GM23338 (cell line): ENCODE measurements around the gene GPSM1. TPM values are rescaled to one million over a fixed set of nuclear protein-coding genes. Genes with fewer than 3 reads are reported as not detected.
A peak's percentile ranks its signal among the peaks of the same experiment; 100 is the strongest.

Experiments used
- ATAC-seq: fragments of 200-7000 bp; cut with Tn5 transposase; 3 replicates; pipeline ENCODE4 v1.9.1; 2020
- DNase-seq: peaks from one replicate; pipeline ENCODE4 v3.0.0-alpha.2; 2015; ENCODE audit warnings: low spot score
- H2AFZ ChIP-seq: fragments of 200-600 bp; sonication (generic); 2 replicates; pipeline ENCODE4 v1.8.0; 2016; ENCODE audit warnings: antibody characterized with exemption, mild to moderate bottlenecking, moderate library complexity
- H3F3A ChIP-seq: fragments of 200-600 bp; sonication (generic); replicated peaks from 2 replicates; pipeline ENCODE4 v1.8.0; 2017; ENCODE audit warnings: antibody characterized with exemption, mixed run types, low read depth
- H3K27ac ChIP-seq: fragments of 200-600 bp; sonication (generic); 2 replicates; pipeline ENCODE4 v1.6.1; 2016; ENCODE audit warnings: low read depth
- H3K27me3 ChIP-seq: fragments of 200-600 bp; sonication (generic); 2 replicates; pipeline ENCODE4 v1.8.0; 2016; ENCODE audit warnings: mild to moderate bottlenecking, mixed run types, moderate library complexity; ENCODE audit not compliant: insufficient read depth
- H3K36me3 ChIP-seq: fragments of 200-600 bp; sonication (generic); 2 replicates; pipeline ENCODE4 v1.8.0; 2016; ENCODE audit warnings: mild to moderate bottlenecking; ENCODE audit not compliant: insufficient read depth
- H3K4me1 ChIP-seq: fragments of 200-600 bp; sonication (generic); 2 replicates; pipeline ENCODE4 v1.8.0; 2016; ENCODE audit warnings: mild to moderate bottlenecking, moderate library complexity; ENCODE audit not compliant: insufficient read depth
- H3K4me2 ChIP-seq: fragments of 200-600 bp; sonication (generic); 2 replicates; pipeline ENCODE4 v1.7.1; 2017; ENCODE audit warnings: mixed run types
- H3K4me3 ChIP-seq: fragments of 200-600 bp; sonication (generic); 2 replicates; pipeline ENCODE4 v1.6.1; 2016; ENCODE audit warnings: mixed run types
- H3K79me2 ChIP-seq: fragments of 200-600 bp; sonication (generic); replicated peaks from 2 replicates; pipeline ENCODE4 v1.8.0; 2017; ENCODE audit warnings: mild to moderate bottlenecking; ENCODE audit not compliant: insufficient read depth
- H3K9me2 ChIP-seq: fragments of 200-600 bp; sonication (generic); 2 replicates; pipeline ENCODE4 v1.8.0; 2017; ENCODE audit not compliant: insufficient read depth
- H4K20me1 ChIP-seq: fragments of 200-600 bp; sonication (generic); replicated peaks from 2 replicates; pipeline ENCODE4 v1.8.0; 2017; ENCODE audit warnings: mild to moderate bottlenecking; ENCODE audit not compliant: insufficient read depth
- H3K27ac Mint-ChIP-seq: 2 replicates; pipeline ENCODE4 v1.8.0; 2020; ENCODE audit warnings: inconsistent platforms, mild to moderate bottlenecking, moderate library complexity, mixed read lengths
- H3K27me3 Mint-ChIP-seq: 3 replicates; pipeline ENCODE4 v1.8.0; 2022; ENCODE audit warnings: low read depth, mild to moderate bottlenecking, moderate library complexity, mixed read lengths, inconsistent platforms; ENCODE audit not compliant: insufficient read depth, poor library complexity
- H3K36me3 Mint-ChIP-seq: 3 replicates; pipeline ENCODE4 v1.8.0; 2021; ENCODE audit warnings: low read depth, mild to moderate bottlenecking, inconsistent platforms, moderate library complexity, mixed read lengths
- H3K4me1 Mint-ChIP-seq: 3 replicates; pipeline ENCODE4 v1.8.0; 2020; ENCODE audit warnings: mild to moderate bottlenecking, inconsistent platforms, mixed read lengths
- H3K4me3 Mint-ChIP-seq: 3 replicates; pipeline ENCODE4 v1.8.0; 2021; ENCODE audit warnings: moderate library complexity, mild to moderate bottlenecking, inconsistent platforms, mixed read lengths
- H3K9me3 Mint-ChIP-seq: 3 replicates; pipeline ENCODE4 v1.8.0; 2020; ENCODE audit warnings: moderate library complexity, mild to moderate bottlenecking, inconsistent platforms, mixed read lengths
- CREB1 ChIP-seq: fragments of 250-450 bp; sonication (Bioruptor Pico); IDR thresholded peaks from 2 replicates; pipeline ENCODE4 v1.5.0; 2020; ENCODE audit warnings: low read depth, mild to moderate bottlenecking, moderate library complexity
- CTCF ChIP-seq, 2 experiments: fragments of 200-600 bp in 1 of 2; sonication (generic) in 1 of 2; conservative IDR thresholded peaks; 2 replicates each; pipeline versions ENCODE4 v1.5.1 to v1.6.1; 2016 to 2017; ENCODE audit warnings: antibody characterized with exemption in 2 of 2, low read depth in 2 of 2, mild to moderate bottlenecking in 2 of 2, moderate library complexity in 1 of 2
- EZH2 ChIP-seq: fragments of 200-600 bp; sonication (generic); IDR thresholded peaks from one replicate; pipeline ENCODE4 v1.8.0; 2017; ENCODE audit warnings: antibody characterized with exemption, mild to moderate bottlenecking, low read depth; ENCODE audit not compliant: unreplicated experiment
- EZH2phosphoT487 ChIP-seq: fragments of 200-600 bp; sonication (generic); IDR thresholded peaks from one replicate; pipeline ENCODE4 v1.8.1; 2018; ENCODE audit warnings: antibody characterized with exemption; ENCODE audit not compliant: unreplicated experiment
- JUNB ChIP-seq: IDR thresholded peaks from one replicate; pipeline ENCODE4 v1.6.1; 2016; ENCODE audit warnings: antibody characterized with exemption; ENCODE audit not compliant: unreplicated experiment
- NANOG ChIP-seq: IDR thresholded peaks from 2 replicates; pipeline ENCODE4 v1.6.1; 2016; ENCODE audit warnings: antibody characterized with exemption, borderline replicate concordance
- POLR2AphosphoS5 ChIP-seq: IDR thresholded peaks from 2 replicates; pipeline ENCODE4 v1.6.1; 2016; ENCODE audit warnings: antibody characterized with exemption, low read depth
- REST ChIP-seq: IDR thresholded peaks from one replicate; pipeline ENCODE4 v1.6.1; 2018; ENCODE audit warnings: antibody characterized with exemption; ENCODE audit not compliant: unreplicated experiment
- STAT1 ChIP-seq: IDR thresholded peaks from one replicate; pipeline ENCODE4 v1.6.1; 2016; ENCODE audit warnings: antibody characterized with exemption; ENCODE audit not compliant: unreplicated experiment
- ZNF114 ChIP-seq: fragments of 250-450 bp; sonication (Bioruptor Pico); IDR thresholded peaks from 2 replicates; pipeline ENCODE4 v1.5.0; 2020; ENCODE audit warnings: mild to moderate bottlenecking, moderate library complexity
- ZNF462 ChIP-seq: fragments of 250-450 bp; sonication (Bioruptor Pico); IDR thresholded peaks from 2 replicates; pipeline ENCODE4 v1.5.0; 2020; ENCODE audit warnings: mild to moderate bottlenecking, moderate library complexity
- long read RNA-seq: library from polyadenylated mRNA; unstranded; transcript quantifications from one replicate; pipeline ENCODE4 v2.0.0, GENCODE V29; 2020; ENCODE audit not compliant: unreplicated experiment
- polyA plus RNA-seq: library from polyadenylated mRNA; unstranded; fragments of >200 nt; fragmentation: Nextera tagmentation; extraction: Ambion mirVana; gene quantifications from 2 replicates; pipeline ENCODE4 v1.2.1, GENCODE V29; 2016
- total RNA-seq: library from RNA; depleted of rRNA; stranded (reverse); fragments of >200 nt; shearing (Covaris generic); gene quantifications from 2 replicates; pipeline ENCODE4 v1.2.3, GENCODE V29; 2014; rRNA removed

The GPSM1 gene
- total RNA-seq (21.3 and 23.2 TPM in 2 replicates), polyA plus RNA-seq (4.8 and 5.6 TPM in 2 replicates)
- long read RNA-seq, partial matches to known transcripts = 1 of 4 reads
- long read RNA-seq, other reads (novel, unspliced or antisense) = 2 of 4 reads

GRCh38 chr9:136327304-136327974 lies at the start of gene GPSM1:
Gene GPSM1 (plus strand): TSS chr9:136327539. CDS start chr9:136327696, 157 bp downstream.
- H3K36me3 Mint-ChIP-seq = no peaks in the 10 kb centered on the region
- peaks cover 8% of the 10 kb centered on the region for H3K4me1 Mint-ChIP-seq
- no peaks in the 10 kb centered on the region for H3K9me3 Mint-ChIP-seq
- no peaks in the 10 kb centered on the region; the same call in 1 of the 2 replicates for H3K79me2 ChIP-seq
- ATAC-seq (peak; percentile 37), DNase-seq (peak; percentile 63)
- TF ChIP-seq NANOG (no peak), CTCF (conservative IDR thresholded peaks at IDR 0.05; ENCODE audit: low read depth in 2 of 2) (no peak), ZNF462 (CRISPR knock-in tag) (no peak), REST (no peak), STAT1 (no peak), JUNB (no peak), EZH2 (no peak), CREB1 (CRISPR knock-in tag) (peak; percentile 29; the same call in 1 of the 2 replicates), ZNF114 (no peak), POLR2AphosphoS5 (peak; percentile 34; the same call in 1 of the 2 replicates), EZH2phosphoT487 (no peak)
- 0 out of 2 replicates have a peak, but pooled peaks cover 3% of the 10 kb centered on the region for H3F3A ChIP-seq
- peaks cover 9% of the 10 kb centered on the region for H3K27me3 Mint-ChIP-seq
- H3K4me2 ChIP-seq = peak within 1 kb of the TSS; percentile 75
- peak within 1 kb of the TSS; percentile 85 for H2AFZ ChIP-seq
- H4K20me1 ChIP-seq = no peaks in the 10 kb centered on the region
- peak within 1 kb of the TSS; percentile 48 for H3K4me3 ChIP-seq
- H3K27ac Mint-ChIP-seq = peak within 1 kb of the TSS; percentile 86
- H3K27ac ChIP-seq = peak within 1 kb of the TSS; percentile 84
- no peaks in the 10 kb centered on the region for H3K27me3 ChIP-seq
- H3K4me1 ChIP-seq = peaks cover 17% of the 10 kb centered on the region
- no peaks in the 10 kb centered on the region for H3K9me2 ChIP-seq
- H3K36me3 ChIP-seq = no peaks in the 10 kb centered on the region
- peak within 1 kb of the TSS; percentile 68 for H3K4me3 Mint-ChIP-seq
